HG02870 (cell line): ENCODE data around the gene NBEAL2.
"Not testable (repeated sequence)": the region's sequence is repeated elsewhere in the genome, so short reads cannot be mapped to it uniquely, and the experiment has no call there.

ENCODE experiments used
- ATAC-seq: cut with Tn5 transposase; IDR thresholded peaks from one replicate; pipeline ENCODE4 v1.9.1; 2021; ENCODE audit warnings: mild to moderate bottlenecking, moderate library complexity; ENCODE audit not compliant: unreplicated experiment

NBEAL2 gene

DNA sequence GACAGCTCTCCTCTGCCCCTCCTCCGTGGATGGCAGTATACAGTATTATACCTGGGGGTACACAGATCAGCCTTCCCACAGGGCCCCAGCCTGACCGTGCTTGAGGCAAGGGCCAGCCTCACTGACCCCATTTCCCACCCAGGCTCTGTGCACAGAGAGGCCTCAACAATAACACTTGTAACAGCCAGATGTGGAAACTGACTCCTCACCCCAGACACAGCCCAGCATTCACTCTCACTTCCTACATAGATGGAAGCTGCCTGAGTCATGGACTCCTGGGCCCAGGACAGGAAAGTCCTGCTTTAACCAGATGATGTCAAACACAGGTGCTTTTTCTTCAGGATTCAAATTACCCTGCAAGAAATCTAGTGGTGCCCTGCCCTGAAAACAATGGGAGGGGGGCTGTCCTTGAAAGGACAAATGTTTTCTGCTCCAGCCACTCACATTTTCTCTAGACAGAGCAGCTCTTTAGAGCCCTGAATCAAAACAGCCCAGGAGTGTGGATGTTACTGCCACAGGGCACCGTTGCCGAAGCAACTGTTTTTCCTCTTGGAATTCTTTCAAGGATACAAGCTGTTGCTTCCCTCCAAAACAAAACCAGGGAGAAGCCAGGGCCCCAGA is 19.3 kb upstream of the NBEAL2 start:
- no peak for ATAC-seq

DNA sequence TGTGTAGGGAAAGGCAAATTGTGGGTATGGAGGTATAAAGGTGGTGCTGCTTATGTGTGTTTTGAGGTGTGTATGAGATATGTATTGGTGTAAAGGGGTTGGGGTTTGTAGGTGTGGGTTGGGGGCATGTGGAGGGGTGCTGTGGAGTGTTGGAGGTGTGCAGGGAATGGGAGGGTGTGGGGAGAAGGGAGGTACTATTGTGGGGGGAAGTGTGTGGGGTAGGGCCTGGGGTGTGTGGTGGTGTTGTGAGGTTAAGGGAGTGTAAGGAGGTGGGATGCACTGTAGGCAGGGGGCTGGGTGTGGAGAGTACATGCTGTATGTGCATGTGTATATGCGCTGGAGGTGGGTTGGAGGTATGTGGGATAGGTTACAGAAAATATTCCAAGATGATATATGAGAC is 18.6 kb upstream of the NBEAL2 start:
- no peak for ATAC-seq

- no peak for ATAC-seq
These were observed 17.0 kb upstream of the NBEAL2 start for GRCh38 chr3:46962427-46962826.

- no peak for ATAC-seq
These were observed 16.5 kb upstream of the NBEAL2 start for GRCh38 chr3:46962990-46963389.

- ATAC-seq = not testable (repeated sequence)
These were observed 15.4 kb upstream of the NBEAL2 start for GRCh38 chr3:46964038-46964590.

- no peak for ATAC-seq
These were observed 14.3 kb upstream of the NBEAL2 start for GRCh38 chr3:46965151-46965550.

GRCh38 chr3:46966811-46967210 is 12.7 kb upstream of the NBEAL2 start:
- ATAC-seq = no peak

DNA sequence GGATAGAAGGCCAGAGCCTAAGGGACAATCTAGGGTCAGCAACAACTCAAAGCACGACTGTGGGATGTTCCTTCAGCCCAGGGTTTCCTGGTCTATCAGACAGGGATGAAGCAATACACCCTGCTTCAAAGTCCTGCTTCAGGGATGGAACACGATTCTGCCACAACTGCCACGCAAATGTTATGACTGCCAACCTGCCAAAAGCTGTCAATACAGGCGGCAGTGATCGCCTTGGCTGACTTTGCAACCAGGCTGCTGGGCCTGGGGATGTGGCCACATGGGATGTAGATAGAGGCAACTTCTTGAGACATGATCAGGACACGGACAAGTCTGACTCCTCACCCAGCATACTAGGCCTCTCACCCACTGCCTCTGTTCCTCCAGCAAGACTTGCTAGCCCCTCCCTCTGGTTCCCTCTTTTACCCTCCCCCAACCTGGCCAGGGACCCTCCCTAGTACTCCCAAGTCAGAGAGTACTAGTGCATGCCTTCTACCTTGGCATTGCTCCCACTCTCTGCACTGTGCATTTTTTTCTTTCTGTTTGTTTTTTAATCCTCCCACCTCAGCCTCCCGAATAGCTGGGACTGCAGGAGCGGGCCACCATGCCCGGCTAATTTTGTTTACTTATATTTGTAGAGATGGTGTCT is 10.6 kb upstream of the NBEAL2 start:
- no peak for ATAC-seq

DNA sequence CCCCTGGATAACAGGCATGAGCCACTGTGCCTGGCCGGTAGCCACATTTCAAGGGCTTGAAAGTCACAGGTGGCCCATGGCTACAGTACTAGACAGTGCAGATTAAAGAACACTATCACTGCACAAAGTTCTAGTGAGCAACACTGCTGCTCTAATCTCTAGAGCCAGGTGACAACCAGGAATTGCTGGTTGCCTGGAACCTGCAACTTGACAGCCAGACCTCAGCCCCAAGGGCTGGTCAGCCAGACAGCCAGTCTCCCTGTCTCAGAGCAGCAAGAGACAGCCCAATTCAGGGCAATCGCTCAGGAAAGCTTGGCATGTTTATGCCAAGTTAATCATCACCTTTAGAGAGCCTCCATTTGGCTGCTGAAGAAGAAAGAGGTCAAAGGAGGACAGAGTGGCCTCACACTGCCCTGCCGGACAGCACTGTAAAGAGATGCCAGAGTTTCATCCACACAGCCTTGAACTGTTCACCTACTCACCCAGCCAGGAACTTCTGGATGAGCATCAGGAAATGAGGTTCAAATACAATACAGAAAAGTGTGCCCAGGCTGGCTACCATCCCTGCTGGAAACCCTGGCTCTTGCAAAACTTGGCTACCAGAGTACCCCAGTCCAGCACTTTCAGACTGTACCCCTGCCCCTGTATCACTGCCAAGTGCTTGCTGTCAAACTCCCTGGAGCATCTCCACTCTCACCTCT is 8.9 kb upstream of the NBEAL2 start:
- ATAC-seq = no peak

- ATAC-seq = no peak
These were observed 8.3 kb upstream of the NBEAL2 start for GRCh38 chr3:46971151-46971550.

- ATAC-seq = no peak
These were observed 7.7 kb upstream of the NBEAL2 start for GRCh38 chr3:46971742-46972141.

DNA sequence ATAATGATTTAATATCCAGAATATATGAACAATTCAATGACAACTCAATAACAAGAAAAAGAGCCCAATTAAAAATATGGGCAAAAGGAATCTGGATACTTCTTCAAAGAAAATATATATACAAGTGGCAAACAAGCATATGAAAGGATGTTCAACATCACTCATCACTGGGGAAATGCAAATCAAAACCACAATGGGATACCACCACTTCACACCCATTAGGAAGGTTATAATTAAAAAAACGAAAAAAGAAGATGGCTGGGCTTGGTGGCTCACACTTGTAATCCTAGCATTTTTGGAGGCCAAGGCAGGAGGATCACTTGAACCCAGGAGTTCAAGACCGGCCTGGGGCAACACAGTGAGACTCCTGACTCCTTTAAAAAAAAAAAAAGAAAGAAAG is 7.1 kb upstream of the NBEAL2 start:
- no peak for ATAC-seq

DNA sequence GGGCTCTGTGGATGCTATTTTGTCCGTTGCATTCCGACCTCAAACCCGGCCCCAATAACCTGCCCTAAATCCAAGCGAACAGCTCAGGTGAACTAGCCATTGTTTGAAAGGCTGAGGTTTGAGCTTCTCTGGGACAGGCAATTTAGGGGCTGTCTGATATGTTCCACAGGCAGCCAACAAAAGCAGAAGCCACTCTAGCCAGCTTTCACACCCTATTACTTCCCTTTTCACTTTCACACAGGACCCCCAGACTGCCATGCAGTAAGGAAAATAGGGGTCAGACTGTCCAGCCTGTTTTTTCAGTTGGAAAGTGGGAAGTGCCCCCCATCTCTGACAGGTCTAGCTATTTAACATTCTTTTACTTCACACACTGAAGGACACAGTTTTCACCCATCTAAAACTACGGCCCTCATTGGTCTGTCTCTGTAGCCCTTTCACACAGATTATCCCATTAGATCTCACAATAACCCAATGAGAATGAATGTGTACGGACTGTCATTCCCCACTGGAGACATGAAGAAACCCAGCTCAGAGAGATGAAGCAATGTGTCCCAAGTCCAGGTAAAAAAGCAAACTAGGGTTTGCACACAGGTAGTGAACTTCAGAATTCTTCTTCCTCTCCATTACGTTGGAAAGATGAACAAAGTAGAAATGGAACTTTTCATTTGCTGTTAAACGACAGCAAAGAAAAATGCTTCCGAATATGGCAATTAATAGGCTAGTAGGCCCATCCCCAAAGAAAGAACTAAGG is 4.9 kb upstream of the NBEAL2 start:
- no peak for ATAC-seq

GRCh38 chr3:46976326-46977190 is 2.9 kb upstream of the NBEAL2 start, which contains the start of gene CCDC12:
CCDC12 (minus strand) TSS chr3:46976745; CDS start chr3:46976732, 13 bp downstream.
- ATAC-seq = peak; percentile 60

- ATAC-seq = no peak
These were observed 1.7 kb upstream of the NBEAL2 start for GRCh38 chr3:46977811-46978195.

- no peak for ATAC-seq
These were observed 1.1 kb upstream of the NBEAL2 start for GRCh38 chr3:46978381-46978780.

DNA sequence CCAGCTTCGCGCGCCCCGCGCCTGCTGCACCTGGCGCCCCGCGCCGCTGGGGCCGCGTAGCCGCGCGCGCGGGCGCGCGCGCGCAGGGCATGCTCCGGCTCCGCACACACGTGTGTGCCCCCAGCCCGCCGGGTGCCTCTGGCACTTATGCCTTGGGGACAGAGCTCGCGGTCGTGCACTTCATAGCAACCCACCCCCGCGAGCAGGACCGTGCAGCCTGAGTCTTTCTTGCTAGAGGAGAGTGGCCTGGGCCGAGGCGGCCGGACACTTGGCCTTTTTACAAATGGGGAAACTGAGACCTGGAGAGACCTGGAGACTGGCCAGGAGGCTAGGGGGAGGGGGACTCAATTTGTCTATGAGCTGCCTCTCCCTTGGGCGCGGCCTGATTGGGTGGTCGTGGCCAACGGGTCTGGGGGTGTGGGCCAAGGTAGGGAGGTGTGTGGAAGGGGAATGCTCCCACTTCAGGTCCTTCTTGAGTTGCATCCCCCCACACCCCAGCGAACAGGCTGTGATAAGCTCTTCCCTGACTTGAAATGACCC is 562 bp downstream of the NBEAL2 start:
- no peak for ATAC-seq

DNA sequence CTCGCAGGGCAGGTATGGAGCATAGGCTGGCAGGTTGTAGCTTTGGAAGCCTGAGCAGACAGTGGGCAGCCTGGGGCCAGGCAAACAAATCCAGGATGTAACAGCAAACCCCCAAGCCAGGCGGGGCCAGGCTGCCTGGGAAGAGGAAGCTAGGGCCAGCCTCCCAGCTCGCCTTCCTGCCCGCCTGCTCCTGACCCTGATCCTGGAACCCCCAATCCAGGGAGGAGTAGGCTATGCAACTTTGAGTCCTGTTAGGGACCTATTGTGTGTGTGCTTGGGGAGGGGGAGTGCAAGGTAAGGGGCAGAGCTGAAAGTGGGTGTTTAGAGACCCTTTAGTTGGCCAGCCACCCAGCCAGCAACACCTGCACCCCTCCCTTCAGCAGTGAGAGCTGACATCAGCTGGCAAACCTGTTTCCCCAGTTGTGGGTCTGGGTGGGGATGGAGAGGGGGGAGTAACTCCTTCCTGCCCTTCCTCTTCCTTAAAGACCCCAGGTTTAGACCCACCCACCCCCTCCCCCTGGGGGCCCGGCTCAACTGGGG is 2.5 kb downstream of the NBEAL2 start:
- ATAC-seq = no peak

- ATAC-seq = no peak
These were observed 3.1 kb downstream of the NBEAL2 start for GRCh38 chr3:46982546-46982945.
